ENCODE measurements around the gene NUDCD3. TPM values are rescaled to one million over a fixed set of nuclear protein-coding genes. Genes with fewer than 3 reads are reported as not detected.

NUDCD3 gene
- total RNA-seq, 1 donor: 47.1 TPM

DNA sequence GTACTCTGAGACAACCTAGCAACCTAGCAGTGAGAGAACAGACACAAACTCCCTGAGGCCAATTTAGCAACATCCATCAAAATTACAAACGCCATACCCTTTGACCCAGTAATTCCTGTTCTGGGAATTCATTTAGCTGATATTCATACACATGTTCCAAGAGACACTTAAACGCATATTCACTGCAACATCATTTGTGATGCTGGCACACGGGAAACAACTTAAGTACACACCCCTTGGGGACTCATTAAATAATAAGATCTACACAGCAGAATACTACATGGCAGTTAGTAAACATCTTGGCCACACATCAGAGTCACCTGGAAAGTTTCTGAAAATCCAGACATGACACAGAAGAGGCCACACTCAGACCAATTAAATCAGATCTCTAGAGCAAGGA is 17.6 kb downstream of the NUDCD3 start:
- DNase-seq (ENCODE audit: low read depth): no peak
- no peak overlapping the region for H3K4me3 ChIP-seq (ENCODE audit: low read depth, low read length)
- TF ChIP-seq CTCF (IDR thresholded peaks at IDR 0.05; ENCODE audit: insufficient read depth, low read length): no peak

DNA sequence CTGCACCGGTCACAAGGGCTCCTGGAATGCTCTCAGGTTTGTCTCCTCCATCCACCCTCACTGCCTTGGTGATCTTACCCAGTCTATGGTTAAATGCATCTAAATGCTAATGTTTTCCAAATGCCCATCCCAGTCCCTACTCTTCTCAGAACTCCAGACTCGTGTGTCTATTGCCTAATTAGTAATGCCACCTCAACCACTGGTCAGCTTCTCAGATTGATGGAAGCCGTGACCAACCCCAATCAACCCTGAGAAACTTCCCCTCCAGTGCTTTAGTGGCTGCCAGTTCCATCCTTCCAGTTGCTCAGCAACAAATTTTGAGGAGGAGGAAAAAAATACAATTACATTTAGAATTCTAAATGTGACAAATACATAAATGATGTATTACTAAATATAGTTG is 18.6 kb downstream of the NUDCD3 start:
- no peak overlapping the region for H3K4me3 ChIP-seq (ENCODE audit: low read depth, low read length)
- TF ChIP-seq CTCF (IDR thresholded peaks at IDR 0.05; ENCODE audit: insufficient read depth, low read length): no peak
- no peak for DNase-seq (ENCODE audit: low read depth)

DNA sequence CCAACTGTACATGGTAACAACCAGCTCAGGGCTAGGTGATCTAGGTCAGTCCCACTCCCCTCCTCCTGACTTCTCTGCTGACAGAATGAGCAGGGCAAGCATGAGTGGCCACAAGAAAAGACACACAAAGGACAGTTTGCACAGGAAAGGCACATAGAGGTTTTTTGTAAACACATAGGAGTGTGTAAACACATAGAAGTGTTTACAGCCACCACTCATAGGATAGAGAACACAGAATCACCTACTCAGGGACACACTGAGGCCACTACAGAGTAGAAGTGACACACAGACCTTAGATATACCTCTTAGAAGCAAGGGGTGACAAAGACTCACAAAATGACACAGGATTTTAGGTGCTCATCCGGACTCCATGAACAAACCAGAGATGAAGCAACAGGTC is 19.0 kb downstream of the NUDCD3 start:
- DNase-seq (ENCODE audit: low read depth): no peak
- no peak overlapping the region for H3K4me3 ChIP-seq (ENCODE audit: low read depth, low read length)
- TF ChIP-seq CTCF (IDR thresholded peaks at IDR 0.05; ENCODE audit: insufficient read depth, low read length): no peak

DNA sequence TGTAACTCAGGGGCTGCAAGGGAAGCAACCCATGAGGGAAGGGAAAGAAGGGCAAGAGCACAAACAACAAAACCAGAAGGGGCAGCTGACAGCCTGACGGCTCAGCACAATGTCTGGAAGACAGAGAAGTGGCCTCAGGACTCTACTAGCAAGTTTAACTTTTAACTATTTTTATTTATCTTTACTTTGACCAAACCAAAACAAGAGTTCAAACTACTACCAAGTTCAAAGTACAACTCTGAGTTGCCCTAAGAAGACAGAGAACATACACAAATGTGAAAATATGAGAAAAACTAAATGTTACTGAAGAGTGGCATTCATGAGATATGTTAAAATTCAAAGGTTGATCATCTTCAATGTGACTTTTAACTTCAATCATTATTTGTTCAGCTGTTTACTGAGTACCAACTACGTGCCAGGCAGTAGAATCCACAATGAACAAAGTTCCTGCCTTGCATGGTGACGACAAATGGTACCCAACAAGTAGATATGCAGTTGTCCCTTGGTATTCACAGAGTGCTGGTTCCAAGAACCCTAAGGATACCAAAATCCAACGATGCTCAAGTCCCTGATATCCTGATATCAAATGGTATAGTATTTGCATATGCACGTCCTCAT is 19.7 kb downstream of the NUDCD3 start:
- no peak overlapping the region for H3K4me3 ChIP-seq (ENCODE audit: low read depth, low read length)
- no peak for TF ChIP-seq CTCF (IDR thresholded peaks at IDR 0.05; ENCODE audit: insufficient read depth, low read length)
- no peak for DNase-seq (ENCODE audit: low read depth)

DNA sequence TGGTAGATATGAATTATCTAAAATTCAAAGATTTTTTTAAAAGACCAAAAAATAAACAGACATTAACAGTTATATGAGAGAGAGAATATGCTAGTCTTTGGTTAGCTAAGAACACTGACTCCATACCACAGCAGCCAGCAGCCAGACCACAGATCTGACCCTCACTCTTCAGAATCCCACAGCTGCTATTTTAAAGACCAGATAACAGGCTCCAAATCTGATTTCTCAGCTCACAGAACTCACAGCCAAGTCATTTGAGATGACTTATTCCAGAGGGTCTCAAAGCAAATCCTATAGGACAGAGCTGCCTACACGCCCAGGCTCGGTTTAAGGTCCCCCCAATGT is 20.4 kb downstream of the NUDCD3 start:
- no peak for DNase-seq (ENCODE audit: low read depth)
- TF ChIP-seq CTCF (IDR thresholded peaks at IDR 0.05; ENCODE audit: insufficient read depth, low read length): no peak

DNA sequence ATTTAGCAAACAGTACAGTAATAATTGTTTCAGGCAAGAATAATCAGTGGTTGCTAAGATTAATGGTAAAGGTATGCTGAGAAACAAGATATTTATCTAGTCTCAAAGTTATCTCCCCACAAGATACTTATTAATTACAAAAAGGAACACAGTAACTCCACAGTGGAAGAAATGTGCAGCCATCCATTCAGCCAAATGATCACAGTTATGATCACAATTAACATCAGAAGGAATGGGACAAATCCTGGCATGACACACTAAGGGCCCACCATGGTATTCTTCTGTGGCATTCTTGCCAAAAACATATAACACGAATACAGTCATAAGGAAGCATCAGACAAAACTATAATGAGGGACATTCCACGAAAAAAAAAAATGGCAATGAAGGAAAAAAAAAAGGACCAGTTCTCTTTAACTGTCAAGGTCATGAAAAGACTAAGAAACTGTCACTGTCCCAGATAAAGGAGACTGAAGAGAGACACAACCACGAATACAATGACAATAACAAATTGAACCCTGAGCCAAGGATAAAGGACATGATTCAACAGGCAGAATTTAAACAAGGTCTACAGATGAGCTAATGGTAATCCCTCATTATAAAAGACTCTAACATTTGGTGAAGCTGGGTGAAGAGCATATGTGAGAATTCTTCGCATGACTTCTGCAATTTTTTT is 20.9 kb downstream of the NUDCD3 start:
- H3K4me3 ChIP-seq (ENCODE audit: low read depth, low read length): no peak overlapping the region
- TF ChIP-seq CTCF (IDR thresholded peaks at IDR 0.05; ENCODE audit: insufficient read depth, low read length): no peak
- no peak for DNase-seq (ENCODE audit: low read depth)

More for the DNA sequence above, 20.4 kb downstream of the NUDCD3 start:
- no peak overlapping the region for H3K4me3 ChIP-seq (ENCODE audit: low read depth, low read length)

DNA sequence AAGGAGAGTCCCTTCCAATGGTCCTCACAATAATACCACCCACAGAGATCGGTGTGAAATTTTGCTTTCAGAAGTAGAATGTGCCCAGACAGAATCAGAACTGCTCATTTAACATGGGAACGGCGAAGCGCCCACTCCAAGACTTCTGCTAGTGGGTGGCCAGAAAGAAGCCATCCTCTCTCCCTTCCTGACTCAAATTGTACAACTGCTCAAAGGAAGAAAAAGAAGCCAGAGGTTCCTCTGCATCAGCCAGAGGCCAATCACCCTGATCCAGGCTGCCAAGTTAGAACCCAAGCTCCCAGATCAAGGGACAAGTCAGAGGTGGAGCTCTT is 23.3 kb downstream of the NUDCD3 start:
- DNase-seq (ENCODE audit: low read depth): no peak
- H3K4me3 ChIP-seq (ENCODE audit: low read depth, low read length): no peak overlapping the region
- TF ChIP-seq CTCF (IDR thresholded peaks at IDR 0.05; ENCODE audit: insufficient read depth, low read length): no peak
